Upper lobe of left lung (tissue), 6 donors: Measurements from ENCODE around the gene AFF3. TPM values are rescaled to one million over a fixed set of nuclear protein-coding genes. Genes with fewer than 3 reads are reported as not detected.

Source experiments
- ATAC-seq, 2 donors: fragments of 200-7000 bp; cut with Tn5 transposase; one replicate each; pipeline ENCODE4 v1.9.1; 2022; ENCODE audit warnings: mild to moderate bottlenecking in 2 of 2, moderate library complexity in 2 of 2; ENCODE audit not compliant: low FRiP score in 2 of 2
- DNase-seq, 2 donors: peaks; one replicate each; pipeline ENCODE4 v3.0.0-alpha.2; 2019 to 2020
- H3K27ac ChIP-seq, 4 donors: fragments of 200-600 bp; sonication (generic); one replicate each; pipeline ENCODE4 v1.5.1; 2016 to 2019
- H3K27me3 ChIP-seq, 4 donors: fragments of 200-600 bp; sonication (generic); one replicate each; pipeline ENCODE4 v1.5.1; 2017 to 2019
- H3K36me3 ChIP-seq, 4 donors: fragments of 200-600 bp; sonication (generic); one replicate each; pipeline ENCODE4 v1.5.1; 2016 to 2019
- H3K4me1 ChIP-seq, 4 donors: fragments of 200-600 bp; sonication (generic); one replicate each; pipeline ENCODE4 v1.5.1; 2018 to 2019
- H3K4me3 ChIP-seq, 4 donors: fragments of 200-600 bp; sonication (generic); one replicate each; pipeline ENCODE4 v1.5.1; 2017 to 2019; ENCODE audit warnings: mild to moderate bottlenecking in 2 of 4, moderate library complexity in 1 of 4
- H3K9me3 ChIP-seq, 4 donors: fragments of 200-600 bp; sonication (generic); one replicate each; pipeline ENCODE4 v1.5.1; 2018 to 2019
- CTCF ChIP-seq, 6 experiments: fragments of 450-650 bp in 4 of 6; fragments of 200-600 bp in 2 of 6; sonication (generic) in 2 of 6; IDR thresholded peaks; one replicate each; pipeline ENCODE4 v1.5.1; 2016 to 2019; ENCODE audit warnings: antibody characterized with exemption in 6 of 6
- EP300 ChIP-seq, 4 donors: sonication (generic); formaldehyde crosslinking; IDR thresholded peaks; one replicate each; pipeline ENCODE4 v1.5.1; 2017; ENCODE audit warnings: antibody characterized with exemption in 4 of 4, control low read depth in 2 of 4
- POLR2A ChIP-seq, 4 donors: fragments of 450-650 bp; IDR thresholded peaks; one replicate each; pipeline ENCODE4 v1.5.1; 2016 to 2017; ENCODE audit warnings: antibody characterized with exemption in 4 of 4, mild to moderate bottlenecking in 2 of 4
- POLR2AphosphoS5 ChIP-seq, 2 donors: sonication (generic); formaldehyde crosslinking; IDR thresholded peaks; one replicate each; pipeline ENCODE4 v1.5.1; 2017; ENCODE audit warnings: antibody characterized with exemption in 2 of 2
- WGBS, 2 donors: methylation state at CpG; one replicate each; pipeline ENCODE4 v1.1.5; 2017 to 2018; 5-methylcytosine and 5-hydroxymethylcytosine counted together
- total RNA-seq, 6 donors: library from RNA; depleted of rRNA in 4 of 6; stranded (reverse); fragments of >200 nt in 4 of 6; gene quantifications; one replicate each; pipeline versions ENCODE4 v1.1.0 to v1.2.1, GENCODE V29; 2016 to 2021
- donor health status: DM: no; HTN: no; CAD: no; lungs with moderate emphysema.
- donor health status: DM: no; HTN: yes; CAD: no; lungs with severe emphysema.

AFF3 gene
- total RNA-seq, 6 donors from 2014 or later = 21.0 to 195 (median 47.9) TPM

- Histone ChIP-seq H3K27ac (no peak overlapping the region), H3K4me1 (no peaks in the 10 kb centered on the region), H3K36me3 (no peaks in the 10 kb centered on the region), H3K9me3 (no peaks in the 10 kb centered on the region), H3K27me3 (no peaks in the 10 kb centered on the region), H3K4me3 (no peak overlapping the region)
- TF ChIP-seq EP300 (IDR thresholded peaks at IDR 0.05) = no peak
- no peak for TF ChIP-seq CTCF (IDR thresholded peaks at IDR 0.05)
- TF ChIP-seq POLR2A (IDR thresholded peaks at IDR 0.05) = no peak
- no peak for TF ChIP-seq POLR2AphosphoS5 (IDR thresholded peaks at IDR 0.05)
- ATAC-seq (no peak), DNase-seq (no peak)
- WGBS, 2 donors = 80 to 81% methylated on average over 13 of the region's 13 CpGs
These were observed 493.2 kb downstream of the AFF3 start for GRCh38 chr2:99648906-99649789.

- TF ChIP-seq POLR2AphosphoS5 (IDR thresholded peaks at IDR 0.05) (no peak), EP300 (IDR thresholded peaks at IDR 0.05) (no peak)
- Histone ChIP-seq H3K9me3 (no peaks in the 10 kb centered on the region), H3K36me3 (no peaks in the 10 kb centered on the region), H3K27ac (no peak overlapping the region), H3K4me3 (no peak overlapping the region), H3K4me1 (no peaks in the 10 kb centered on the region), H3K27me3 (no peaks in the 10 kb centered on the region)
- WGBS, 2 donors = 40 to 56% methylated on average over 4 of the region's 4 CpGs
- DNase-seq (no peak), ATAC-seq (peak in 1 of 2 donors; percentile 47)
These were observed 494.1 kb downstream of the AFF3 start for GRCh38 chr2:99648178-99648844.

GRCh38 chr2:99645960-99646359 lies 496.4 kb downstream of the AFF3 start:
- Histone ChIP-seq H3K9me3 (no peaks in the 10 kb centered on the region), H3K4me1 (no peaks in the 10 kb centered on the region), H3K27ac (no peak overlapping the region), H3K4me3 (no peak overlapping the region), H3K27me3 (no peaks in the 10 kb centered on the region), H3K36me3 (no peaks in the 10 kb centered on the region)
- DNase-seq (no peak), ATAC-seq (no peak)
- WGBS, 2 donors = 85 to 89% methylated on average over 2 of the region's 2 CpGs
- TF ChIP-seq POLR2AphosphoS5 (IDR thresholded peaks at IDR 0.05) = no peak
- TF ChIP-seq POLR2A (IDR thresholded peaks at IDR 0.05) = no peak
- TF ChIP-seq CTCF (IDR thresholded peaks at IDR 0.05) = no peak

GRCh38 chr2:99644419-99644787 lies 498.0 kb downstream of the AFF3 start:
- Histone ChIP-seq H3K27ac (no peak overlapping the region), H3K9me3 (no peaks in the 10 kb centered on the region), H3K36me3 (no peaks in the 10 kb centered on the region), H3K4me1 (no peaks in the 10 kb centered on the region), H3K4me3 (no peak overlapping the region), H3K27me3 (no peaks in the 10 kb centered on the region)
- TF ChIP-seq POLR2A (IDR thresholded peaks at IDR 0.05) = no peak
- no peak for TF ChIP-seq EP300 (IDR thresholded peaks at IDR 0.05)
- no peak for TF ChIP-seq POLR2AphosphoS5 (IDR thresholded peaks at IDR 0.05)
- no peak for TF ChIP-seq CTCF (IDR thresholded peaks at IDR 0.05)
- ATAC-seq (no peak), DNase-seq (no peak)
- WGBS, 2 donors = 68 to 78% methylated on average over 5 of the region's 5 CpGs

- no peak for ATAC-seq
These were observed 498.5 kb downstream of the AFF3 start for GRCh38 chr2:99643787-99644418.

More at GRCh38 chr2:99643787-99644418, 498.5 kb downstream of the AFF3 start:
- TF ChIP-seq CTCF (IDR thresholded peaks at IDR 0.05) = no peak
- DNase-seq = no peak
- 74 to 79% methylated on average over 9 of the region's 9 CpGs for WGBS, 2 donors
- Histone ChIP-seq H3K4me1 (no peaks in the 10 kb centered on the region), H3K9me3 (no peaks in the 10 kb centered on the region), H3K4me3 (no peak overlapping the region), H3K36me3 (no peaks in the 10 kb centered on the region), H3K27me3 (no peaks in the 10 kb centered on the region), H3K27ac (no peak overlapping the region)
